ES-I3 (cell line): ENCODE data around the gene FHIT.
"Not testable (repeated sequence)": the region's sequence is repeated elsewhere in the genome, so short reads cannot be mapped to it uniquely, and the experiment has no call there.

Experiments used
- H3K36me3 ChIP-seq: 2 replicates; pipeline ENCODE4 v1.6.1; 2013; ENCODE audit warnings: mild to moderate bottlenecking, low read length, control low read depth, moderate library complexity; ENCODE audit not compliant: insufficient read depth
- H3K4me1 ChIP-seq: 2 replicates; pipeline ENCODE4 v1.6.1; 2013; ENCODE audit warnings: mild to moderate bottlenecking, control low read depth, low read length; ENCODE audit not compliant: insufficient read depth
- H3K9ac ChIP-seq: 2 replicates; pipeline ENCODE4 v1.6.1; 2013; ENCODE audit warnings: low read depth, mild to moderate bottlenecking, low read length, moderate library complexity
- H3K9me3 ChIP-seq: 2 replicates; pipeline ENCODE4 v1.6.1; 2013; ENCODE audit warnings: mild to moderate bottlenecking, low read length, moderate library complexity; ENCODE audit not compliant: control insufficient read depth, insufficient read depth

FHIT gene

GRCh38 chr3:61066800-61067199, 184.5 kb downstream of the FHIT start:
- Histone ChIP-seq H3K9ac (no peak overlapping the region), H3K4me1 (peaks cover 5% of the 10 kb centered on the region; the same call in 1 of the 2 replicates), H3K9me3 (no peaks in the 10 kb centered on the region; the same call in 1 of the 2 replicates), H3K36me3 (no peaks in the 10 kb centered on the region)

- not testable (repeated sequence) for H3K36me3 ChIP-seq, H3K9me3 ChIP-seq, H3K4me1 ChIP-seq, H3K9ac ChIP-seq
These were observed 185.0 kb downstream of the FHIT start for GRCh38 chr3:61066222-61066621.

DNA sequence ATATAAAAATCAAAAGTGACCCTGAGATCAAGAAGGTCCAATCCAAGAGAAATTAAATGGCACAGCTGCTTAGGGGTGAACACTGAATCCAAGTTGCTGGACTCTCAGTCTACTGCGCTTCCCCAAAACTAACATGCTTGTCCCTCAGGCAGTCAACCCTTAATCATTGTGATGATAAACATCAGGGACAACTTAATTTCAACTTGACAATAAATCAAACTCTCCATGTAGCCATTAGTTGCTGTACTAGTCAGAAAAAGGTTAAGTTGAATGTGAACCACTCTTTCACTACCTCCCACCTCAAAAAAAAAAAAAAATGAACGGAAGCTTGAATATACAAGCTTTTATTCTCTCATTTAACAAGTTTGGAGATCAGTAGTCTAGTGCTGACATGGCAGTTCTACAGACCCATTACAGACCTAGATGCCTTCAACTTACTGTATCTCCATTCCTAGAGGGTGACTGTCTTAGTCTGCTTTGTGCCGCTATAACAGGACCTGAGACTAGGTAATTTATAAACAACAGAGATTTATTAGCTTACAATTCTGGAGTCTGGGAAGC, 185.7 kb downstream of the FHIT start:
- no peaks in the 10 kb centered on the region; the same call in 1 of the 2 replicates for H3K9me3 ChIP-seq
- no peaks in the 10 kb centered on the region for H3K36me3 ChIP-seq
- peaks cover 5% of the 10 kb centered on the region; the same call in 1 of the 2 replicates for H3K4me1 ChIP-seq
- H3K9ac ChIP-seq = no peak overlapping the region

DNA sequence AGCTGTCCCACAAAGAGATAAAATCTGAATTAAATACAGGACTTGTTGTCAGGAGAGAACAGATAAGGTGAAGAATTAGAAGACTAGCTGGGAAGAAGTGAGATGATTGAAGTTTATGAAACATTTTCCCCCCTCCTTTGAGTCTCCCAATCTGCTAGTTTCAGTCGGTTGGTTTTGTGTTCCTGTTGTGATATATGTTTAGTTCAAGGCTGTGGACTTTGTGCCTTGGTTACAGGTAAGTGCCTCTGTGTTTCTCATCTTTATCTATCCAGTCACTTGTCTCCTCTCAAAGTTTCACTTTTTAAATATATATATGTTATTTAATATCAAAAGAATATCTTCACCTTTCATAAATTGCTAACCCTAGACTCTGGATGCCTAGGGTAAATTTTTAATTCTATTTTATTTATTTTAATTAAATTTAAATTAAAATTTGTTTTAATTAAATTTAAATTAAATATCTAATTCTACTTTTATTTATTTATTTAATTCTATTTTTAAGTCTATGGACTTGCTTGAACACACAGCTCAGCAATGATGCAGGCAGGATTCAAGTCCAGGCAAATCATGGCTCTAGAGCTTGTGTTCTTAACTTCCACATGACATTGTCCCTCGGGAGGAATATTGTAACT, 190.0 kb downstream of the FHIT start:
- Histone ChIP-seq H3K9ac (no peak overlapping the region), H3K4me1 (peaks cover 5% of the 10 kb centered on the region; the same call in 1 of the 2 replicates), H3K36me3 (no peaks in the 10 kb centered on the region), H3K9me3 (no peaks in the 10 kb centered on the region; the same call in 1 of the 2 replicates)

DNA sequence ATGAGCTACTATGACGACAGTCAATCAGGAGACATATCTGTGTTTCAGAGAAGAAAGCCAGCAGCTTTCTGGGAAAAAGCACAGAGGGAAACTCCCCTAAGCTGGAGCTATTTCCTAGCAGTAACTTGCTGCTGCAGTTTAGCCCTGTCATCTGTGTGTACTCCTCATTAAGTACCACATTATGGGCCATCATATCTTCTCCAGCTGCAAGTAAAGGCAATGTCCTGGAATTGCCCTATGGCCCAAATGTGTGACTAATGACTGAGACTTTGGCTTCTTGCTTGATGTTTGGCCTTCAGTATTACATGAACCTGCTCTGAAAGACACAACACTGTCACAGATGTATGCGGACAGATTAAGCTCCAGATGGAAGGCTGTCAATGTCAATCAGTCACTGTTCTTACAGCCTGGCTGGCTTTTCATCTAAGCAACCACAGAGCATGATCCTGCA, 190.8 kb downstream of the FHIT start:
- no peaks in the 10 kb centered on the region; the same call in 1 of the 2 replicates for H3K4me1 ChIP-seq
- H3K9me3 ChIP-seq = no peaks in the 10 kb centered on the region; the same call in 1 of the 2 replicates
- H3K9ac ChIP-seq = no peak overlapping the region
- no peaks in the 10 kb centered on the region for H3K36me3 ChIP-seq

DNA sequence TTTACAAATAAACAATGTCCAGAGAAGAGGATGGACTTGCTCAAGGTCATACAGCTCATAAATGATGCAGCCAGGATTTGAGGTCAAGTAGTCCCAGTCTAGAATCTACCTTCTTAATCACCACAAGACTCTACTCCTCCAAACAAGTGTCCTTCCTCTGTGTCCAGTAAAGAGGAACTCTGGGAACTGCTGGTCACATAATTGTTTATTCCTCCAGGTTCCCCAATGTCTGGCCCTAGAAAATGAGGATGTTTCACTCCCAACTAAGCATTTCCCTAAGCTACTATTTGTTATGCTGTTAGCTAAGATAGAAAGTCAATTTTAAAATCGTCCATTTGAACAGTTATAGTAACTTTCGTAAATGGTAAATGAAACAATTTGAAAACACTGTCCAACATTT, 192.4 kb downstream of the FHIT start:
- Histone ChIP-seq H3K36me3 (no peaks in the 10 kb centered on the region), H3K4me1 (peaks cover 7% of the 10 kb centered on the region; the same call in 1 of the 2 replicates), H3K9me3 (no peaks in the 10 kb centered on the region), H3K9ac (no peak overlapping the region)

DNA sequence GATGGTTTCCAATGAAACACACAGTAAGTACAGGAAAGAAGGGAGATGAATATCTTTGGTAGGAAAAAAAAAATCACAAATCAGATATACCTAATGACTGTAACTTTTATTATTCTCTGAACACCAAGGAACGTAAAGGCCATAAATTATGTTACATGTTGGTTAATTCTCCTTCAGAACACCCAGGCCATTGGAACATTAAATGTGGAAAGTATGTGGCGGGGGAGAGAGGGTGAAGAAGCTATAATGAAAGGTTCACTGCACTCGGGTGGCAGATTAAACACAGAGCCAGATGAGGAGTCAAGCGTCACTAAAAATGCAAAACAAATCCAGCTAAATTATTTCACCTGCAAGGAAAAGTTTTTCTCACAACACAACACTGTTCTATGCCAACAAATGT, 193.8 kb downstream of the FHIT start:
- Histone ChIP-seq H3K9ac (no peak overlapping the region), H3K9me3 (no peaks in the 10 kb centered on the region), H3K36me3 (no peaks in the 10 kb centered on the region), H3K4me1 (peaks cover 7% of the 10 kb centered on the region; the same call in 1 of the 2 replicates)

- no peak overlapping the region for H3K9ac ChIP-seq
- H3K4me1 ChIP-seq = peaks cover 7% of the 10 kb centered on the region; the same call in 1 of the 2 replicates
- H3K36me3 ChIP-seq = no peaks in the 10 kb centered on the region
- H3K9me3 ChIP-seq = no peaks in the 10 kb centered on the region
These were observed 195.8 kb downstream of the FHIT start for GRCh38 chr3:61055447-61055846.

- H3K9ac ChIP-seq = no peak overlapping the region
These were observed 197.3 kb downstream of the FHIT start for GRCh38 chr3:61053781-61054496.

GRCh38 chr3:61052851-61053250, 198.4 kb downstream of the FHIT start:
- H3K36me3 ChIP-seq = no peaks in the 10 kb centered on the region
- H3K4me1 ChIP-seq = peaks cover 7% of the 10 kb centered on the region; the same call in 1 of the 2 replicates
- no peaks in the 10 kb centered on the region for H3K9me3 ChIP-seq
- no peak overlapping the region for H3K9ac ChIP-seq

More at GRCh38 chr3:61053781-61054496, 197.3 kb downstream of the FHIT start:
- H3K36me3 ChIP-seq = no peaks in the 10 kb centered on the region
- H3K9me3 ChIP-seq = no peaks in the 10 kb centered on the region
- H3K4me1 ChIP-seq = peaks cover 7% of the 10 kb centered on the region; the same call in 1 of the 2 replicates

DNA sequence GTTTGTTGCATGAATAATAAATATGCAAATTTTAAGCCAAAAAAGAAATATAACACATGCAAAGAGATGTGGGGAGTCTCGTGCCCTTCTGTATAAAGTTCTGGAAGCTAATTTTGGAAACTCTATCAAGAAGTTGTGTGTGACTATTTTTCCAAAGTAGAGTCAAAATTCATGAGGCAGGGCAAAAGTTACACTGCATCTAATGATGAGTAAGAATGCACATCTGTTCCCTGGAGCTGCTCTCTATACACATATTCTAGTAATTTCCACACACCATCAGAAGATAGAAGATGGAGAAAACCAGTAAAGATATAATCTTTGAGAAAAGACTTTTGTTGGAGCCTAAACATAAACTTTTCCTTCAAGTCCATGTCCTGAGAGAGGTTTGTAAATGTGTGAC, 199.6 kb downstream of the FHIT start:
- no peaks in the 10 kb centered on the region for H3K36me3 ChIP-seq
- peaks cover 7% of the 10 kb centered on the region; the same call in 1 of the 2 replicates for H3K4me1 ChIP-seq
- H3K9me3 ChIP-seq = no peaks in the 10 kb centered on the region
- H3K9ac ChIP-seq = no peak overlapping the region

DNA sequence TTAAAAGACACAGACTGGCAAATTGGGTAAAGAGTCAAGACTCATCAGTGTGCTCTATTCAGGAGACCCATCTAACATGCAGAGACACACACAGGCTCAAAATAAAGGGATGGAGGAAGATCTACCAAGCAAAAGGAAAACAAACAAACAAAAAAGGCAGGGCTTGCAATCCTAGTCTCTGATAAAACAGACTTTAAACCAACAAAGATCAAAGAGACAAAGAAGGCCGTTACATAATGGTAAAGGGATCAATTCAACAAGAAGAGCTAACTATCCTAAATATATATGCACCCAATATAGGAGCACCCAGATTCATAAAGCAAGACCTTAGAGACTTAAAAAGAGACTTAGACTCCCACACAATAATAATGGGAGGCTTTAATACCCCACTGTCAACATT, 206.1 kb downstream of the FHIT start:
- H3K9me3 ChIP-seq, H3K36me3 ChIP-seq, H3K9ac ChIP-seq, H3K4me1 ChIP-seq: not testable (repeated sequence)

DNA sequence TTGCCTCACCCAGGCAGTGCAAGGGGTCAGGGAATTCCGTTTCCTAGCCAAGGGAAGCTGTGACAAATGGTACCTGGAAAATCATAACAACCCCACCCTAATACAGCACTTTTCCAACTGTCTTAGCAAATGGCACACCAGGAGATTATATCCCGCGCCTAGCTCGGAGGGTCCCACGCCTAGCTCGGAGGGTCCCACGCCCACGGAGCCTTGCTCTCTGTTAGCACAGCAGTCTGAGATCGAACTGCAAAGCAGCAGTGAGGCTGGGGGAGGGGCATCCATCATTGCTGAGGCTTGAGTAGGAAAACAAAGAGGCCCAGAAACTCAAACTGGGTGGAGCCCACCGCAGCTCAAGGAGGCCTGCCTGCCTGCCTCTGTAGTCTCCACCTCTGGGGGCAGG, 208.1 kb downstream of the FHIT start:
- H3K9me3 ChIP-seq = peaks cover 3% of the 10 kb centered on the region; the same call in 1 of the 2 replicates
- no peak overlapping the region for H3K9ac ChIP-seq
- no peaks in the 10 kb centered on the region for H3K4me1 ChIP-seq
- no peaks in the 10 kb centered on the region for H3K36me3 ChIP-seq

DNA sequence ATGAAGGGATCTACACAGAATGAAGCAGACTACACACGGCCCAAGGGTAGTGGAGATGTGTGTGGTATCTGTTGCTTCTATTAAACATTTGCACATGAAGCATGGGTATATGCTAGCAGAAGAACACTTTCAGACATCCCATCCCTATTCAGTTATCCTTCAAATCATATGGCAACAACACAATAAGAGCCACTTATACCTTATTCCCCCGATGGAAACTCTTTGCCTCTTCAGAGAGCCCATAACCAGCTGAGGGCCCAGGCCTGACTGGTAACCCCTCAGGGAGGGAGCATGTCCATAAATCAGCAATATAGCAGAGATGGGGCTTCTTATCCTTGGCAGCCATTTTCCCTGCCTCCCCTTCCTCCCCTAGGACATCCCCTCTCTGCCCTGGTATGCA, 210.6 kb downstream of the FHIT start:
- H3K36me3 ChIP-seq = no peaks in the 10 kb centered on the region; the same call in 1 of the 2 replicates
- no peak overlapping the region for H3K9ac ChIP-seq
- no peaks in the 10 kb centered on the region for H3K4me1 ChIP-seq
- peaks cover 6% of the 10 kb centered on the region for H3K9me3 ChIP-seq
